CD1c-positive myeloid dendritic cell (primary cell): ENCODE measurements around the gene C5orf52.
"Not testable (repeated sequence)": the region's sequence is repeated elsewhere in the genome, so short reads cannot be mapped to it uniquely, and the experiment has no call there.

ENCODE experiments used
- DNase-seq: peaks from one replicate; pipeline ENCODE4 v3.0.0-alpha.2; 2016; ENCODE audit errors: extremely low spot score

C5orf52 gene

GRCh38 chr5:157722895-157723294, 51.6 kb downstream of the C5orf52 start:
- not testable (repeated sequence) for DNase-seq

GRCh38 chr5:157726607-157727006, 55.3 kb downstream of the C5orf52 start:
- DNase-seq = not testable (repeated sequence)

GRCh38 chr5:157727858-157728257, 56.5 kb downstream of the C5orf52 start:
- not testable (repeated sequence) for DNase-seq
